ENCODE measurements around the gene AKAP13. TPM values are rescaled to one million over a fixed set of nuclear protein-coding genes. Genes with fewer than 3 reads are reported as not detected.

Gene AKAP13
- total RNA-seq, 4 donors from 2014 or later, result 57.3 to 178 (median 81.5) TPM

GRCh38 chr15:85554852-85555521 is 174.6 kb downstream of the AKAP13 start:
- TF ChIP-seq POLR2A (IDR thresholded peaks at IDR 0.05) (no peak), CTCF (IDR thresholded peaks at IDR 0.05) (no peak)
- 61 to 81% methylated on average over 7 of the region's 7 CpGs for WGBS, 2 donors
- Histone ChIP-seq H3K27me3 (no peaks in the 10 kb centered on the region), H3K4me1 (peaks cover 0 to 15% (median 0%) of the 10 kb centered on the region in 3 donors), H3K4me3 (no peak overlapping the region), H3K36me3 (peaks cover 0 to 43% (median 0%) of the 10 kb centered on the region in 3 donors), H3K27ac (peak overlapping the region in 2 of 4 donors; percentile 2 to 18), H3K9me3 (no peaks in the 10 kb centered on the region)
- intact Hi-C loops (cut with DNase I), result no loop called here
- no peak for DNase-seq

- peaks cover 0 to 36% (median 0%) of the 10 kb centered on the region in 3 donors for H3K36me3 ChIP-seq
- no peak for DNase-seq
- peaks cover 0 to 15% (median 0%) of the 10 kb centered on the region in 3 donors for H3K4me1 ChIP-seq
- TF ChIP-seq CTCF (IDR thresholded peaks at IDR 0.05), result no peak
- TF ChIP-seq POLR2A (IDR thresholded peaks at IDR 0.05), result no peak
- no peak overlapping the region for H3K27ac ChIP-seq
- WGBS, 2 donors, result 84 to 91% methylated on average over 5 of the region's 5 CpGs
- intact Hi-C loops (cut with DNase I), result no loop called here
- no peak overlapping the region for H3K4me3 ChIP-seq
- H3K9me3 ChIP-seq, result no peaks in the 10 kb centered on the region
- no peaks in the 10 kb centered on the region for H3K27me3 ChIP-seq
Observed at GRCh38 chr15:85555875-85556617, 175.6 kb downstream of the AKAP13 start.

- H3K27me3 ChIP-seq, result no peaks in the 10 kb centered on the region
- no peaks in the 10 kb centered on the region for H3K9me3 ChIP-seq
- 95 to 97% methylated on average over 2 of the region's 2 CpGs for WGBS, 2 donors
- intact Hi-C loops (cut with DNase I), result no loop called here
- H3K36me3 ChIP-seq, result peaks cover 0 to 41% (median 0%) of the 10 kb centered on the region in 3 donors
- H3K27ac ChIP-seq, result no peak overlapping the region
- DNase-seq, result no peak
- peaks cover 0 to 12% (median 0%) of the 10 kb centered on the region in 3 donors for H3K4me1 ChIP-seq
- no peak for TF ChIP-seq POLR2A (IDR thresholded peaks at IDR 0.05)
- TF ChIP-seq CTCF (IDR thresholded peaks at IDR 0.05), result no peak
- no peak overlapping the region for H3K4me3 ChIP-seq
Observed at GRCh38 chr15:85556618-85556895, 176.2 kb downstream of the AKAP13 start.

GRCh38 chr15:85557385-85557784 is 177.0 kb downstream of the AKAP13 start:
- Histone ChIP-seq H3K27ac (no peak overlapping the region), H3K4me1 (peaks cover 0 to 12% (median 0%) of the 10 kb centered on the region in 3 donors), H3K27me3 (no peaks in the 10 kb centered on the region), H3K9me3 (no peaks in the 10 kb centered on the region), H3K4me3 (no peak overlapping the region), H3K36me3 (peaks cover 0 to 43% (median 0%) of the 10 kb centered on the region in 3 donors)
- TF ChIP-seq POLR2A (IDR thresholded peaks at IDR 0.05), result no peak
- no peak for TF ChIP-seq CTCF (IDR thresholded peaks at IDR 0.05)
- no peak for DNase-seq
- WGBS, 2 donors, result 72 to 90% methylated on average over 6 of the region's 6 CpGs
- intact Hi-C loops (cut with DNase I), result no loop called here

GRCh38 chr15:85558848-85559247 is 178.4 kb downstream of the AKAP13 start:
- H3K27ac ChIP-seq, result peak overlapping the region in 3 of 4 donors; percentile 16 to 25 (median 22)
- DNase-seq, result no peak
- H3K9me3 ChIP-seq, result no peaks in the 10 kb centered on the region
- peak overlapping the region in 1 of 4 donors; percentile 13 for H3K4me3 ChIP-seq
- peaks cover 0 to 34% (median 0%) of the 10 kb centered on the region in 3 donors for H3K36me3 ChIP-seq
- TF ChIP-seq POLR2A (IDR thresholded peaks at IDR 0.05), result no peak
- no peak for TF ChIP-seq CTCF (IDR thresholded peaks at IDR 0.05)
- intact Hi-C loops (cut with DNase I), result no loop called here
- no peaks in the 10 kb centered on the region for H3K27me3 ChIP-seq
- H3K4me1 ChIP-seq, result peaks cover 0 to 12% (median 0%) of the 10 kb centered on the region in 3 donors
- 47 to 50% methylated on average over 5 of the region's 5 CpGs for WGBS, 2 donors

Data from esophagus squamous epithelium (tissue), 5 donors.